Stimulated activated CD4-positive, alpha-beta T cell treated with anti-CD3 and anti-CD28 coated beads, Interleukin-4, amount 100 ng/mL, for 4 hours (primary cell): ENCODE data around the gene ARHGEF12.

ENCODE experiments used
- DNase-seq, 2 experiments: peaks; one replicate each; pipeline ENCODE4 v3.0.0-alpha.2; 2020

ARHGEF12 gene

DNA sequence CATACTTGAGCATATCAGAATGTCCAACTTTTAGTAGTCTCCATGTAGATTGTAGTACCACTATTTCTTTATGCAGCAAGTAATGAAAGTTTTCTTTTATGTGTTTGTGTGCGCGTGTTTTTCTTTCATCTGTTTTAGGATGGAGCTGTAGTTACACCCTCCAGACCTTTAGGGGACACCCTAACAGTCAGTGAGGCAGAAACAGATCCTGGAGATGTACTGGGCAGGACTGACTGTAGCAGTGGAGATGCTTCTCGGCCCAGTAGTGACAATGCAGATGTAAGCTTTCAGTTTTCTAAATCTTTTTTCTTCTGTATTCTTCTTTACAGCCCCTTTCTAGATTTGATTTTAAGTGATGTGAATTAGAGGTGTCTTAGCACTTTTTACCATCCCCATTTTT lies 95.4 kb downstream of the ARHGEF12 start:
- DNase-seq: no peak

DNA sequence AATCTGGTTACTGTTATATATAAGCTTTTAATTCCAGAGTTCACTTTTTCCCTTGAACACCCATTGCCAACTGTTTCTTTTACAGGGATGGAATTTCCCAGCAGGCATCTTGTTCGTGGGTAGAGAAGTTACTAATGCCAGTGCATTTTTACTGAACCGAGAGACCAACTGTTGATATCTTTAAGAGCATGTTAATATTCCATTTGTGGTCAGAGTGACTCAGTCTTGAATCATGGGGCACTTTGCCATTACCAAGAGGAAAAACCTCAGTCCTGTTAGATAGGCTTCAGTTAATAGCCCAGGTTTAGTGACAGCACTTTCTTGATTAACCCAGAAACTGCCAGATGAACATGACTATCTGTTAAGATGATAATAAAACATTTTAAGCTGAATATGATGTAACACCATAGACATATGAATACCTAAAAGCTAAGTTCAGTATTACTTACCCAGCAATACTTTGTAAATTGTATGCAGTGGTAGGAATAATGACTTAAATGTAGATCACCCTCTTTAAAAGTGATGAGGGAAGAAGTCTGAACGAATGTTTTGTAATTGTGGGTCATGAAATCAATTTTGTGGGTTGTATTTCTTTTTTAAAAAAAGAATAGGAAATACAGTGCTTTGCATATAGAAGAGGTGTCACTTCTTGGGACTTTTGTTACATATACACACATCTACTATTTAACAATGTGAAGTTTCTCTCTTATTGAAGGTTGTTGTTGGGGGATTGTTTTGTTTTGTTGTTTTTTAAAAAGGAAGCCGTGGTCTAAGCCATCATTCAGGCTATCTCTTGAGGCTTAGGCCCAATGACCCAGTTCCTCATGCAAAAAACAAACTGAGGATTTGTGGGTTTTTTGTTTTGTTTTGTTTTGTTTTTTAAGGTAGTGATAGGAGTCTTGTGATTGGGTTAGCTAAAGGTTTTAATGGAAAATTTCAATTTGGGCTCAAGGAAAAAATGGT lies 96.1 kb downstream of the ARHGEF12 start:
- DNase-seq: peak in 1 of 2 experiments; percentile 16

DNA sequence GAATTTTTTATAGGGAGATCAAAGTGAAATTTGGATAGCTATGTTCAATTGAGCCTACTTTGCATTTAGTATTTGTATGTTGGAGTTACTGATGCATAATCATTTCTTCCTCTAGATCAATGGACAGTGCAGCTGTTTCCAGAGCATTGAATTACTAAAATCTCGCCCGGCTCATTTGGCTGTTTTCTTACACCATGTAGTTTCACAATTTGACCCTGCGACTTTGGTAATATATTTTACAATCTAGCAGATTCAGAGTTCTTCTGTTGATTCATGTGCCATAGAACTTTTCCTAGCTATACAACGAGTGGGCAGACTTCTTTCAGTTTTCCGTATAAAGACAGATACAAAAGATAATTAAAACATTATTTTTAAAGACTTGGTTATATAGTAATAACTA lies 105.4 kb downstream of the ARHGEF12 start:
- no peak for DNase-seq

DNA sequence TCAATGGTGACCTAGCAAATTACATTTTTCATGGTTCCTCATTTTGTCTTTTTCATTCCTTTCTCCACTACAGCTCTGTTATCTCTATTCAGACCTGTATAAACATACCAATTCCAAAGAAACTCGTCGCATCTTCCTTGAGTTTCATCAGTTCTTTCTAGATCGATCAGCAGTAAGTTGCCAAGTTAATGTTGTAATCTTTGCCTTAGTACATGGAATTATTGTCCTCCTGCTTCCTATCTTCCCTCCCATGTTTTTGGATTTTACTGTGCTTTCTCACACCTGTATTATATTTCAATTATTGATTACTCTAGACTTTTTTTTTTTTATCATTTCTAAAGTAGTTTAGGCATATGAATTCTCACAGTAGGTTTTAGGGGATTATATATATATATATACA lies 105.8 kb downstream of the ARHGEF12 start:
- no peak for DNase-seq

DNA sequence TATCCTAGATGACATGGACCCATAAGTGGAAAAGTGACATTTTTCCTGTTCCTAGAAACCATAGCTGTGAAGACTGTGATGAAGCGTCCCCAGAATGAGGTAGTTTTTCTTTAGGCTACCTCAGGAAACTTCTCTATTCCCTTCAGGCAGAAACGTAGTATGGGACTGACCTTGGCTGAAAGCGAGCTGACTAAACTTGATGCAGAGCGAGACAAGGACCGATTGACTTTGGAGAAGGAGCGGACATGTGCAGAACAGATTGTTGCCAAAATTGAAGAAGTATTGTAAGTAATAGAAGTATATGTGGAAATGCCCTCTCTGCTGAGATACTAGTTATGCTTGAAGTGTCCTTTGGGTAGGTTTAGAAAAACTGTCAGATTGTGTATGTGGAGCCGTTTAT lies 110.6 kb downstream of the ARHGEF12 start:
- no peak for DNase-seq

DNA sequence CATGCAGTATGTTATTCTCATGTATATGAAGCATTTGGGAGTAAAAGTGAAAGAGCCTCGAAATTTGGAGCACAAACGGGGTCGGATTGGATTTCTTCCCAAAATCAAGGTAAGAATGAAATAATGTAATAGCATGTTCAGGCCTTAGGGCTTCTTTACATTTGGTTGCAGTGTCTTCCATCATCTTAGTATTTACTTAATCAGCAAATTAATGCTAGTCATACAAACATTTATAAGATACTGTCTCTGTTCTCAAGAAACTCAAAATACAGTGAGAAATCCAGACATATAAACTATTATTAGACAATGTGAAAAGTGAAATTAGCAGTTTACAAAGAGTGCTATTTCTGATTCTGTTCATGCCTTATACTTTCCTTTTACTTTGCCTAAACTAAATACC lies 112.0 kb downstream of the ARHGEF12 start:
- no peak for DNase-seq

DNA sequence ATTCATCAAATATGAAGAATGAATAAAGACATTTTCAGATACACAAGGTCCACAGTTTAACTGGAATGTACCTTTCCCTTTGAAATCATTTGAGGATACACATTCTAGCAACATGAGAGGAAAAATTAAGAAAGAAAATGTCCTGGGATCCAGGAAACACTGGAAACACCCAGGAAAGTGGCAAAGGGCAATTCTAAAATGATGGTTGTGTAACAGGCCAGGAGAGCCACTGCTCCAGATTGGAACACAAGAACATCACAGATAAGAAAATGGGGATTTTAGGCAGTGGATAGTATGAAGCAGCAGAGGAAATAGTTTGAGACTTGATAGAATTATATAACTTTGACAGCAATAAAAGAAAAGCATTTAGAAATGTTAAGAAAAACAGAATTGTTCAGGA lies 119.3 kb downstream of the ARHGEF12 start:
- no peak for DNase-seq

DNA sequence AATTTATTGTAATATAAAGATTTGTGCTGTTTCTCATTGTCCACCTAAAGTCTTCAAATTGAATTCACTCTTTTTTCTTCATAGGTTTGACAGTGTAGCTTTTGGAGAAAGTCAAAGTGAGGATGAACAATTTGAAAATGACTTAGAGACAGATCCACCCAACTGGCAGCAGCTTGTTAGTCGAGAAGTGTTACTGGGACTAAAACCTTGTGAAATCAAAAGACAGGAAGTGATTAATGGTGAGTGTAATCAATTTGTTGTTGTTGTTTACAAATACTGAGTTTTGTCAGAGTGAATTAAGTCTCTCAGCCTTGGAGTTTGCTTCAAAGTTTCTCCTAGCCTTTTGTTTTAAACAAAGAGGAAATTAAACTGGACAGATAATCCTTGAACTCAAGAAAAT lies 121.8 kb downstream of the ARHGEF12 start:
- no peak for DNase-seq

DNA sequence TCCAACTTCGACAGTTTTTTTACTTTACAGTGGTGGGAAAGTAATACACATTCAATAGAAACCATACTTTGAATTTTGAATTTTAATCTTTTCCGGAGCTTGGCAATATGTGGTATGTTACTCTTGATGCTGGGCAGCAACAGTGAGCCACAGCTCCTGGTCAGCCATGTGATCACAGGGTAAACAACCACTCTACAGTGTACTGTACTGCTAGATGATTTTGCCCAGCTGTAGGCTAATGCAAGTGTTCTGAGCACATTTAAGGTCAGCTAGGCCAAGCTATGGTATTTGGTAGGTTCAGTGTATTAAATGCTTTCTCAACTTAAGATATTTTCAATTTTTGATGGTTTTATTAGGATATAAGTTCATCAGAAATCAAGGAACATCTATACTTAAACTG lies 126.6 kb downstream of the ARHGEF12 start:
- no peak for DNase-seq

DNA sequence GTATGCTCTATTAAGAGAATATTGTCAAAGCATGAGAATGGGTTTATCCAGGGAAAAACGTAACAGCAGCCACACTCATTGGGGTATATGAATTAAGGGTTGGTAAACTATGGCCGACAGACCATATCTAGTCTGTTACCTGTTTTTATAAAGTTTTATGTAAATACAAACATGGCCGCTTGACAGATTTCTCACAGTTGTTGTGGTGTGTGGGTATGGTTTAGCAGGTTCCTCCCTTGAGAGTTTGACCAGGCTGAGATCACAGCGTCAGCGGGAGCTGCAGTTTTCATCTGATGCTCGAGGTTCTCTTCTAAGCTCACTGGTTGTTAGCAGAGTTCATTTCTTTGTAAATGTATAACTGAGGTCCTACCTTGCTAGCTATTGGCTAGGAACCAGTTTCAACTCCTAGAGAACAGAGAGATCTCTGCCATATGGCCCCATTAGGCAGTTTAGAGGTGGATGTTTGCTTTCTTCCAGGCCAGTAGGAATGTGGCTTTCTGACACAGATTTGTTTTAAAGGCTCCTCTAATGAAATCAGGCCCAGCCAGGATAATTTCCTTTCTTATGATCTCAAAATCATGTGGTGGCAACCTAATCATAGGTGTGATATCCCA lies 129.8 kb downstream of the ARHGEF12 start:
- DNase-seq: no peak

DNA sequence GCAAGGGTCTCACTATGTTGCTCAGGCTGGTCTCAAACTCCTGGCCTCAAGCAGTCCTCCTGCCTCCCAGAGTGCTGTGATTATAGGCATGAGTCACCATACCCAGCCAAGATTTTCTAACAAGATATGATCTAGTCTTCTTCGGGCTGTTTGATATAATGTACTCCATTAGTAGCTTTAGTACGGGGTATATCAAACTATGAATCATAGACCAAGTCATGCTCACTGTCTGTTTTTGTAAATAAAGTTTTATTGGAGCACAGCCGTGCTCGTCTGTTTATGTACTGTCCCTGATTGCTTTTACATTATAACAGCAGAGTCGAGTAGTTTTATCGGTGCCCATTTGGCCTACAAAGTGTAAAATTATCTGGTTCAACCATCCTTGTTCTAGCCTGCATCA lies 131.4 kb downstream of the ARHGEF12 start:
- no peak for DNase-seq

DNA sequence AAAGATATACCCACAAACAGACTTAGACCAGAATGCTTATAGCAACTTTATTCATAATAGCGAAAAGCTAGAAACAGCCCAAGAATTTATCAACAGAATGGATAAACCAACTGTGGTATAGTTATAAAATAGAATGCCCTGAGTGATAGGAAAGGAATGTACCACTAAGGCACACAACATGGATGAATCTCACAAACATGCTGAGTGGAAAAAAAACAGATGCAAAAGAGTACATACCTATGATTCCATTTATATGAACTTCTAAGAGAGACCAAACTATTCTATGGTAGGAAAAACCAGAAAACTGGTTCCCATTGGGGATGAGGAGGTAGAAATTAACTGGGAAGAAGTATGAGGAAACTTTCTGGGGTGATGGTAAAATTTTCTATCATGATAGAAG lies 134.9 kb downstream of the ARHGEF12 start:
- no peak for DNase-seq

DNA sequence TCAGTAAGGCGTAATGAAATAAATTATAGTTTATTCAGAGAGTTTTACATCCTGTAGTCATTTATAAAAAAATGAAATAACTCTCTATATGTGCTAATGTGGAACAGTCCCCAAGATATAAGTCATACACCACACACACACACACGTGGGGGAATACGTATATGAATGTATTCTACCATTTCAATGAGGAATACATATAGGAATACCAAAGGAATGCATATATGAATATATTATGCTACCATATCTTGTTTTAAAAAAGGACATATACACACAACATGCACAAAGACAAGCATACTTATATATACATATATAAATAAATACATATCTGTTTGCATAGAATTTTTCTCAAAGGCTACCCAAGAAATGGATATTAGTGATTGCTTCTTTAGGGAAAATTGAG lies 135.8 kb downstream of the ARHGEF12 start:
- DNase-seq: no peak

DNA sequence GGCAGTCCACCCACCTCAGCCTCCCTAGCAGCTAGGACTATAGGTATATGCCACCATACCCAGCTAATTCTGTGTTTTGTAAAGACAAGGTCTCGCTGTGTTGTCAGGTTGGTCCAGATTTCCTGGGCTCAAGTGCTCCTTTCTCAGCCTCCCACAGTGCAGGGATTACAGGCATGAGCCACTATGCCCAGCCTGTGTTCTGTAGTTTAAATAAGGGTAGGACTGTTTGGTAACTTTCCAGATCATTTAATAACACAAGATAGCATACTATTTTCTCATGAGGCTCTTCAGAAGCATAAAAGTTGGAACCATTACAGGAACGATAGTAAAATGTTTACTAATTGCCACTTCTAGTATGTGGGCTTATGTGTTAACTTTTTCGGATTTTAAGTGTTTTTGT lies 137.3 kb downstream of the ARHGEF12 start:
- no peak for DNase-seq

DNA sequence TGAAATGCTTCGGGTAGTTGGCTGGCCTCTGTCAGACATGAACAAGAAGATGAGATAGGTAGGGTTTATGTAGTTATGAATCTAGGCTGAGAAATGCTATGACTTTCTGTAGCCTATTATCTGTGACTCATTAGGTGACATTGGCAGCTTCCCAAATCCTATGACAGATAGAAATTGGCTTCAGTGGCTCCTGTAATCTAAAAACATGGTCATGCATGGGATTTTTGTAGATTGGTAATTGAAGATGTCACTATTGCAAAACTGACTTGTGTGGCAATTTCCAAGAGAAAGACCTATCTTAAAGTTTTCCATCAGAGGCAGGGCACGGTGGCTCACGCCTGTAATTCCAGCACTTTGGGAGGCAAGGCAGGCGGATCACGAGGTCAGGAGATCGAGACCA lies 145.9 kb downstream of the ARHGEF12 start:
- no peak for DNase-seq

DNA sequence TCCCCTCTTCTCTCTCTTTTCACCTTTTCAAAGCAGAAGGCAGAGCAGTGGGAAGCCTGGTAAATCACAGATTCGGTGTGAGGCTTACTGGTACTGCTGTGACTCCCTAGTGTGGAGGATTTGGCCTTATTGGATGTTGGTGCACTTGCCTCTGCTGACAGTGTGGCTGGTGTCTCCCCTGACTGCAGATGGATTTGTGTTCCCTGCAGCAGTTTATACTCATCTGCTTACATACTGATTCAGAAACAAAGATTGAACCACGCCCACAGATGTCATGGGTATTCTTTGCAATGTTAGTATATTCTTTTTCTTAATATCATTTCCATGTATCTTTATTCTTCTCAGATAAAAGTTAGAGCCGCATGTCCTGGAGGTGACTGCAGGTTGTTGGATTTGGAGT lies 148.5 kb downstream of the ARHGEF12 start:
- DNase-seq: no peak

DNA sequence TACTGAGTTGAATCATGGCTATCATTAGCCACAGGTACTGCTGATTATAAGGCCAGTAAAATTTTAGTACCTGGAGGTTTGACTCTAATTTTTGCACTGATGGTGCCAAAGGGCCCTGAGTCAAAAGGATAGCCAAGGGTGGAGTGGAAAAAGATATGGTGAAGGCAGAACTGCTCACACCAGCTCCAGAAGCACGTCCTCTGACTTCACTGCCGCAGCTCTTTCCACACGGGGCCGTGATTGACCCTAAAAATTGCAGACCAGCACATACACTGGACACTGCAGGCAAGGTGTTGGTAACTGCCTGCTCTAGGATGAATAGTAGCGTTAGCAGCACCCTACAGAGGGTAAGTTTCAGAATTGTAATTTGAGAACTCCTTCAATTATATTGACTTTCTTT lies 149.9 kb downstream of the ARHGEF12 start:
- DNase-seq: no peak

DNA sequence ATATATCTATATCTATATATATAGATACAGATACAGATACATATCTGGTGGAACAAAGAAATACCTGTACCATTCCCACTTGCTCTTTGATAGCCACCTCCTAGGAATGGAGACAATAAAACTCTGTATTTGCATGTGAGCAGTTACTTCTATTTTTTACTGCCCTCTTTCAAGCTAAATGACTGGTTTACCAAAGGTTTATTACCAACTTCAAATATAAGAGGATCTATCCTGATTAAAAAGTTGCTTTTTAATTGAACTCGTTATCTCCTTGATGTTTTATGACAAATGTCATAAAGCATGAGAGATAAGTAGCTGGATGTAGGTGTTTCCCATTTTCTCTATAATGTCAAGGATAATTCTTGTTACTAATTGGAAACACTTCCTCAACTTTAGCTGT lies 153.6 kb downstream of the ARHGEF12 start:
- DNase-seq: no peak

DNA sequence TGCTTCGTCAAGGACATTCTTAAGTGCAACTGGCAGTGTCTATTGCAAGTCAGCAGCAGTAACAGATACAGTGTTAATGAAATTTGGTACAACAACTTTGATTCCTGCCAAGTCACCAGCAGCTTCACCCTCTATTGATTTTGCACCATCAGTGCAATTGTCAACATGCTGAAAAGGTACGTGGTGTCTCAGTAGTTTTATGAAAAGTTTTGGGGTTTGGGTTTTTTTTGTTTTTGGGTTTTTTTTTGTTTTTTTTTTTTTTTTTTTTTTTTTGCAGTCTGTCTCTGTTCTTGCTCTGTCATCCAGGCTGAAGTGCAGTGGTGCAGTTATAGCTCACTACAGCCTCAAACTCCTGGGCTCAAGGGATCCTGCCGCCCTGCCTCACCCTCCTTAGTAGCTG lies 156.3 kb downstream of the ARHGEF12 start:
- no peak for DNase-seq

DNA sequence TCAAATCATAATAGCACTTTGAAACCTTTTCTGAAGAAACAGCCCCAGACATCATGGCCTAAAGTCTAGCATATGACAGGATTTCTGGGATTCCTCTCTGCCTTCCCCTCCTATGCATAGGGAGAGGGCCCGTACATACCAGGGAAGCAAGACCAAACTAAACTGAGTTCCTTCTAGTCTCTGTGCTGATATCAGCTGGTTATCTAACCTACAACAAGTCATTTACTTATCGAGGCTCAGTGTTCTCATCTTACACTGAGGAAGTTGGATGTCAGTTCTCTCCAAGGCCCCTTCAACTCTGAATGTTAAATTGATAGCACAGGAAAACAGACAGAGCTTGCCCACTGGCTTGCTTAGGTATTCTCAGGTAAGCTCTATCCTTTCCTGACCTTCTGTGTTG lies 158.4 kb downstream of the ARHGEF12 start:
- DNase-seq: no peak

DNA sequence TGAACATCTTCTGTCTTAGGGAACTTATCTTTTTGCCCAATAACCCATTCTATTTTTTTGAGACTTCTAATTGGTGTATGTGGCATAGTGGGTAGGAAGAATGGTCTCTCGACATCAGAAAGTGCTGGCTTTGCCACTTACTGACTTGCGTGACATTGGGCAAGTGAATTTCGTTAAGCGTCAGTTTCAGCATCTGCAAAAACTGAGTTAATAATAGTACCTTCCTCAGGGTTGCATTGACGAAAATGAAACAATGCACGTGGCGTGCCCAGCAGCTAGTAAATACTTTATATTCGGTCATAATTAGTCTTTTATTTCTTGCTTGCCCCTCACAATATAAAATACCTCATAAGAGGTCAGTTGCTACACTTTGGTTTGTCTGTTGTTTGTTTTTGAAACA lies 162.9 kb downstream of the ARHGEF12 start:
- no peak for DNase-seq

DNA sequence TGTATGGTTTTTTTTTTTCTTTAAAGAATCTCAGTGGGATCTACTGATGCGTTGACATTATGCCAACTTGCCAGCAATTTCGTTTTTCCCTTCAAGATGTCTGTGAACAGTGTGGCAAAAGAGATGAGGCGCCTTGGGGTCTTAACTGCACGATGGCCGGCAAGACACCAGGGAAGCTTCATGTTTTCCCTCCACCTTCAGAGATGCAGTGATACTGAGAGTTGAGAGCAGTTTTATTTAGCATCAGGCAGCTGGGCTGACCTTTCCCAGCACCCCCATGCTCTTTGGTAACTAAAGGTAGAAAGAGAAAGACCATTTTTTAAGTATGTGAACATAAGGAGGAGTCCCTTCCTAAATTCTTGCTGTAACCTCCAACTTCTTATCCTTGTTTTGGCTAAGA lies 163.6 kb downstream of the ARHGEF12 start:
- DNase-seq: no peak

DNA sequence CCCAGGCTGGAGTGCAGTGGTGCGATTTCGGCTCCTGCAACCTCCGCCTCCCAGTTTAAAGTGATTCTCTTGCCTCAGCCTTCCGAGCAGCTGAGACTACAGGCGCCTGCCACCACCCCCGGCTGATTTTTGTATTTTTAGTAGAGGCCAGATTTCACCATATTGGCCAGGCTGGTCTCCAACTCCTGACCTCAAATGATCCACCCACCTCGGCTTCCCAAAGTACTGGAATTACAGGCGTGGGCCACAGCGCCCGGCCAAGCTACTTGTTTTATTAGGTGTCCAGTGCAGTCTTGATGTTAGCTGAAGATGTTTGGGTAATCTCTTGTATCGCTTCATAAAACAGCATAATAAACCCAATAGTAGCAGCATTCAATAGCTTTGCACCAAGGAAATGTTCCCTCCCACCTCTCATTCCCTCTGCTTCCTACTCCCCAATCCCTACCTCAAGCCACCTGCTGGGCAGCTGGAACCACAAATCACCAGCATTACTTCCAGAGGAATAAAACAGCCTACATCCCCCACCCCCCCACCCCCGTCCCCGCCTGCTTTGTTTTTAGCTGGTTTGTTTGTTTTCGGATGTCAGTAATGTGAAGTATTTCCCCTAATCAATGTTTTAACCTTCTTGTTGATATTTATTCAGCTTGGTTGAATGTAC lies 164.3 kb downstream of the ARHGEF12 start:
- DNase-seq: no peak

DNA sequence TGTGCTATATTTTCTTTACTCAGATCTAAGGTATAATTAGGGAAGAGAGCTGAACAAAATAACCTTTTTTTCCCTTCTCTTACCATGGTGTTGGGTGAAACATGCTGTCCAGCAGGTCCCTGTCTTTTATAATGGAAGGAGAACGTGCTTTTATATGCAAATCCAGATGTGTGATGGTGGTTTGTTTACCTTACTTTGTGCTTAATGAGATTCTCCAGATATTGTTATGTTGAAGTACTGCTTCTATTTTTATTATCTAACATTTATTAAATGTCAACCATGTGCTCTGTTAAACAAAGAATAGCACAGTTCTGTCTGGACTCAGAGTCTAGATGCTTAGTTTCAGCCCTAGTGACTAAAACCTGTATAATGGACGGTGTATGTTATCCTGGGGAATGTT lies 165.2 kb downstream of the ARHGEF12 start:
- DNase-seq: no peak
